NCI-H2196 (cell line): ENCODE data around the gene OR4D11.
A peak's percentile ranks its signal among the peaks of the same experiment; 100 is the strongest.
"Not testable (repeated sequence)": the region's sequence is repeated elsewhere in the genome, so short reads cannot be mapped to it uniquely, and the experiment has no call there.

Source experiments
- DNase-seq: peaks from one replicate; lab custom pipeline; 2025; ENCODE audit not compliant: unreplicated experiment; lab: John Stamatoyannopoulos, UW

The OR4D11 gene

GRCh38 chr11:59547605-59548308 lies 44.4 kb downstream of the OR4D11 start:
- not testable (repeated sequence) for DNase-seq

DNA sequence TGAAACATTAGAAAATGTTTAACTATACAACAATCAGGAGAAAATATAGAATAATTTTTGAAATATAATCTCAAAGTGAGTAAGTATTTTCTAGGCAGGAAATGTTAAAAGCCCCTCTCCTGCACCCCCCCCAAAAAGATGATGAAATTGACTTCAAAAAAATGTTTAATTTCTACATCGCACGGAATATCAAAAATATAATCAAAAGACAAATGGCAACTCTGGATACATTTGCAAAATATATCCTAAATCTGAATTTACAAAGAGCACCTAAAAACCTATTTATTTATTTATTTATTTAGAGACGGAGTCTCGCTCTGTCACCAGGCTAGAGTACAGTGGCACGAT lies 44.9 kb downstream of the OR4D11 start:
- no peak for DNase-seq

GRCh38 chr11:59550368-59550841 lies 47.0 kb downstream of the OR4D11 start:
- peak; percentile 89 for DNase-seq

DNA sequence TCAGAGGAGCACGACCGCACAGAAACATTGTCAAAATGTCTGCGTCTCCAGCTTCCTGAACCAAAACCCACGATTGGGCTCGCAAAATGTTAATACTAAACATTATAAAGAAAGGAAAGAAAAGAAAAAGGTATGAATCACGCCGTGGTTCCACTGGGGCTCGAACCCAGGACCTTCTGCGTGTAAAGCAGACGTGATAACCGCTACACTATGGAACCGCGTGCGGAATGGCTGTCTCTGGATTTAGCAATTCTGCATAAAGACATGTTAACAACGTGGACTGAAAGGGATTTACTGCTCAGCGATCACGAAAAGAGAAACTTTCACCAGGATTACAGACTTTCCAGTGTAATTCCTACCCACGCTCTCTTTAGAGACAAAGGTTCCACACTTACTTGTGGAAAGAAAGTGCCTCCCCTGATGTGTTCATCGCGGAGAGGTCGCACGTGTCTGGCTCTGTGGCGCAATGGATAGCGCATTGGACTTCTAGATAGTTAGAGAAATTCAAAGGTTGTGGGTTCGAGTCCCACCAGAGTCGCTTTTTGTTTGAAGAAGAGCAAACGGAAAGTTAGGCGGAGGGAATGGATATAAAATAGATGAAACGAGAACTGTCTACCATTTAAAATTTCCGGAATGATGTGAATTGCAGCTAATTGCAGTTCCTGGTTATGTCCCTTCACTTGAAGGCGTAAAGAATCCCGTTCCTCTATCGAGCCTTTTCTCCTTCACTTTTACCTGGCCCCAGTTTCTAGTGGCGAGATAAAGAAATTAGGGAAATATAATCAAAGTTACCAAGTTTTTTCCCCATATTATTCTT lies 47.7 kb downstream of the OR4D11 start:
- DNase-seq: peak; percentile 86

- no peak for DNase-seq
Measured at GRCh38 chr11:59551659-59552521, 48.5 kb downstream of the OR4D11 start.

DNA sequence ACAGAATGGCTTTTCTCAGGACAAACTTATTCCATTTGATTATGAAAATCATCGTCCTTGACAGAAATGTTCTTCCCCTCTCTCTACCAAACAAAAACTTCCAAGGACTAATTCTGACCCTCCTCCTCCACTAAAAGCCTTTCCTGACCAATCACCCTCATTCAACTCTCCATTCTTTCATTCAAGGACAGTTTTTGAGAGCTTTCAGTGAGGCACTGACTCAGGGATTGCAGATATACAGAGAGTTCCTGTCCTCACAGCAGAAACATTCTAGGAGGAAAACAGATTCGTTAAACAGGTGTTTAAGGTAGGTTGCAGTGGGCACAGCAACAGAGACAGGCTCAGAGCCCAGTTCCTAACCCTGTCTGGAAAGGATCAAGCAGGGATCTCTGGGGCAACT lies 49.5 kb downstream of the OR4D11 start:
- DNase-seq: no peak

DNA sequence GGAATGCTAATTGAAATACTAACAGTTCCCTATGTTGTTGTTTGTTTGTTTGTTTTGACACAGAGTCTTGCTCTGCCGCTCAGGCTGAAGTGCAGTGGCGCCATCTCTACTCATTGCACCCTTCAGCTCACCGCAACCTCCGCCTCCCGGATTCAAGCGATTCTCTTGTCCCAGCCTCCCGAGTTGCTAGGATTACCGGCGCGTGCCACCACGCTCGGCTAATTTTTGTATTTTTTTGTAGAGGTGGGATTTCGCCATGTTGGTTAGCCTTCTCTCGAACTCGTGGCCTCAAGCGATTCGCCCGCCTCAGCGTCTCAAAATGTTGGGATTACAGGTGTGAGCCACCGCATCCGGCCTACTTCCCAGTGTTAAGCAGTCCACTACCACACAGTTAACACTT lies 49.9 kb downstream of the OR4D11 start:
- DNase-seq: no peak
